Cardiac muscle cell (in vitro differentiated cells and primary cell): ENCODE results near the gene MC1R. TPM values are rescaled to one million over a fixed set of nuclear protein-coding genes. Genes with fewer than 3 reads are reported as not detected.

ENCODE experiments used
- DNase-seq, 2 donors: peaks; one replicate each; pipeline versions ENCODE4 v3.0.0 to v3.0.0-alpha.2; 2010 to 2017; ENCODE audit warnings: low read depth in 1 of 2, low spot score in 1 of 2
- H3K27ac ChIP-seq: fragments of 200-600 bp; sonication (generic); 2 replicates; pipeline ENCODE4 v1.5.1; 2016
- H3K27me3 ChIP-seq: fragments of 200-600 bp; sonication (generic); 2 replicates; pipeline ENCODE4 v1.6.0; 2016; ENCODE audit warnings: control low read depth
- H3K36me3 ChIP-seq: fragments of 200-600 bp; sonication (generic); 2 replicates; pipeline ENCODE4 v1.5.1; 2016; ENCODE audit warnings: control low read depth
- H3K4me1 ChIP-seq: fragments of 200-600 bp; sonication (generic); 2 replicates; pipeline ENCODE4 v1.8.1; 2017; ENCODE audit warnings: low read depth, mild to moderate bottlenecking, mixed run types
- H3K4me3 ChIP-seq: fragments of 200-600 bp; sonication (generic); 2 replicates; pipeline ENCODE4 v1.5.1; 2016; ENCODE audit warnings: mild to moderate bottlenecking
- H3K9me3 ChIP-seq: fragments of 200-600 bp; sonication (generic); 2 replicates; pipeline ENCODE4 v1.5.1; 2017; ENCODE audit warnings: low read depth, mild to moderate bottlenecking, control low read depth
- CTCF ChIP-seq: IDR thresholded peaks from 2 replicates; pipeline ENCODE4 v1.5.1; 2012; ENCODE audit warnings: low read depth, mild to moderate bottlenecking, low read length
- polyA plus RNA-seq: library from polyadenylated mRNA; unstranded; fragments of >200 nt; fragmentation: Nextera tagmentation; extraction: Ambion mirVana; gene quantifications from 2 replicates; pipeline ENCODE4 v1.2.1, GENCODE V29; 2016
- total RNA-seq: library from RNA; depleted of rRNA; stranded (reverse); fragments of >200 nt; gene quantifications from 2 replicates; pipeline ENCODE4 v1.2.3, GENCODE V29; 2016

MC1R gene
- total and polyA plus RNA-seq, 2 experiments from 2014 or later: 7.7 to 9.6 TPM

- Histone ChIP-seq H3K9me3 (no peaks in the 10 kb centered on the region), H3K4me3 (no peak overlapping the region), H3K36me3 (peaks cover 35% of the 10 kb centered on the region), H3K4me1 (no peaks in the 10 kb centered on the region), H3K27ac (no peak overlapping the region), H3K27me3 (no peaks in the 10 kb centered on the region)
- TF ChIP-seq CTCF: no peak
- DNase-seq: no peak
Measured at GRCh38 chr16:89899879-89900481, 18.7 kb upstream of the MC1R start.

DNA sequence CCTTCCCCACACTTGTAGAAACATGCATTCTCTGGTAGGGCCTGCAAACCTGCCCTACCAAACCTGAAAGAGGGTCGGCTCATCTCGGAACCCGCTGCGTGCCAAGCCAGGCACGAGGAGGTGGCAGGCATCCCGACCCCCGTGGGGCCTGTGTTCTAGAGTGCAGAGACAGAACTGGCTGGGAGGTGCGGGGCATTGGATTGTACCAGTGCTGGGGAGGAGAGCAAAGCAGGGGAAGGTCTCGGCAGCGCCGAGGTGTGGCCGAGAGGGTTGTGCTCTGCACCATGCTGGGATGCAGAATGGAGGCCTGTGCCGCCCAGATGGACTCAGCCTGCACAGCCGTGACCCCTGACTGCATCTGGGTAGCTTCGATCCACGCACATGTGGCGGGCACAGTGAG is 17.8 kb upstream of the MC1R start:
- Histone ChIP-seq H3K27me3 (no peaks in the 10 kb centered on the region), H3K27ac (no peak overlapping the region), H3K9me3 (no peaks in the 10 kb centered on the region), H3K4me3 (no peak overlapping the region), H3K36me3 (peaks cover 35% of the 10 kb centered on the region), H3K4me1 (no peaks in the 10 kb centered on the region)
- TF ChIP-seq CTCF: no peak
- no peak for DNase-seq

DNA sequence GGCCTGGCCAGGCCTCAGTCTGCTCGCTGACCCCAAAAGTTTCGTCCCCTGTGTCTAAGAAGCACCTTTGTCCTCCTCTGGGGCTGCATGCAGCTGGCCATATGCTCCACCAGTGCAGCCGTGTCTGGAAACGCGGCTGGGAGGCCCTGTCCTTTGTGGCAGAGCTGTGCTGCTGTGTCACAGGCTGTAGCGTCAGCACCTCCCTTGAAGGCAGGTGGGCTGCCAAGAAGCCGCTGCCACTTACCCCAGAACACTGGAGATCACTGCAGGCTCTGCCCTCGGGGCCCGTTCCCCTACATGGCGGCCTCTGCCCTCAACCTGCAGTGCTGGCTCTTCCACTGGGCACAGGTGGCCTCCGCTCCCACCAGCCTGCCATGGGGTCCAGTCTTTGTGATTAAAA is 15.7 kb upstream of the MC1R start:
- H3K9me3 ChIP-seq: no peaks in the 10 kb centered on the region
- H3K36me3 ChIP-seq: peaks cover 34% of the 10 kb centered on the region
- no peak for TF ChIP-seq CTCF
- no peak overlapping the region for H3K4me3 ChIP-seq
- no peaks in the 10 kb centered on the region for H3K27me3 ChIP-seq
- DNase-seq: no peak
- H3K27ac ChIP-seq: no peak overlapping the region
- H3K4me1 ChIP-seq: no peaks in the 10 kb centered on the region

DNA sequence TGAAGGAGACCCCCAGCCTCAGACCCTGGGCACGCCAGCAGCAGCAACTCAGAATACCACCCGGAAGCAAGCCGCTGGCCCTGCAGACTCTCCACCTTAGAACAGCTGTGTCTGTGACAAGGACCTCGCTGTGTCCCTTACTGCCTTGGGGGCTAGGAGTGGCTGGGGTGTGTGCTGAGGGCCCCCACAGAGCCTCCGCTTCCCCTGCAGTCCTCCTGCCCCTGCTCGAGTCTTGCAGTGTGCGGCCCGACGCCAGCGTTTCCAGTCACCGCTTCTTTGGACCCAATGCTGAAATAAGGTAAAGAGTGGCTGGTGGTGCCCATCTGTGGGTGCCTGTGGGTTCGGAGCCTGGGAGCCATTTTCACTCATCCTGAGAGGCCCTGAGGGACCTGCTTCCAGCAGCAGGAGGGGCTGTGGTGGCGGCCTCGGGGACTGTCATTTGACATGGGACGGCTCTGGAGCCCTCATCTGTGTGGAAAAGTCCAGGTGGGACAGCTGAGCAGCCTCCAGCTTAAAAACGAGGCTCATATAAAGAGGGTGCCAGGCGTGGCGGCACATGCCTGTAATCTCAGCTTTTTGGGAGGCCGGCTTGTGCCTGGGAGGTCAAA is 14.7 kb upstream of the MC1R start:
- no peaks in the 10 kb centered on the region for H3K4me1 ChIP-seq
- no peak overlapping the region for H3K27ac ChIP-seq
- H3K36me3 ChIP-seq: peaks cover 29% of the 10 kb centered on the region
- TF ChIP-seq CTCF: no peak
- H3K27me3 ChIP-seq: no peaks in the 10 kb centered on the region
- H3K4me3 ChIP-seq: no peak overlapping the region
- DNase-seq: no peak
- H3K9me3 ChIP-seq: no peaks in the 10 kb centered on the region

GRCh38 chr16:89904606-89905510 is 13.8 kb upstream of the MC1R start:
- TF ChIP-seq CTCF: no peak
- Histone ChIP-seq H3K4me1 (no peaks in the 10 kb centered on the region), H3K9me3 (no peaks in the 10 kb centered on the region), H3K4me3 (no peak overlapping the region), H3K27ac (no peak overlapping the region), H3K27me3 (no peaks in the 10 kb centered on the region), H3K36me3 (peaks cover 27% of the 10 kb centered on the region)
- DNase-seq: no peak
